K562 (cell line): ENCODE data around the gene ZBTB16. TPM values are rescaled to one million over a fixed set of nuclear protein-coding genes. Genes with fewer than 3 reads are reported as not detected.

Experiments used
- ATAC-seq: fragments of 200-7000 bp; cut with Tn5 transposase; 3 replicates; pipeline ENCODE4 v1.9.1; 2020; ENCODE audit warnings: moderate library complexity
- BruUV-seq: library from RNA; stranded (reverse); fragments of 400-500 nt; replicated peaks from 2 replicates; lab custom pipeline; 2021; lab: Mats Ljungman, UMichigan
- CTCF ChIA-PET: fragments of 300-600 bp; formaldehyde crosslinking; extraction: SDS; loops from one replicate; lab custom pipeline; 2021; ENCODE audit warnings: low intra/inter-chr PET ratio; lab: Yijun Ruan, JAX
- POLR2A ChIA-PET: fragments of 300-600, 350-650 bp; sonication (Branson Sonifier 250); formaldehyde crosslinking; extraction: SDS; loops from one replicate; lab custom pipeline; 2021; ENCODE audit warnings: antibody characterized with exemption, inconsistent platforms; lab: Yijun Ruan, JAX
- DNase-seq, 4 experiments: peaks; one replicate each; pipeline versions ENCODE4 v3.0.0 to v3.0.0-alpha.2; 2011 to 2018; ENCODE audit warnings: low spot score in 3 of 4, mixed read lengths in 3 of 4; ENCODE audit errors: extremely low read depth in 1 of 4
- FAIRE-seq: peaks from 2 replicates; lab custom pipeline; 2011; peaks lifted over from hg19 to GRCh38; lab: Jason Lieb, UNC
- H2AFZ ChIP-seq: 2 replicates; pipeline ENCODE4 v1.6.0; 2011; ENCODE audit warnings: low read depth, low read length, control low read depth, inconsistent platforms
- H3K27ac ChIP-seq: fragments of 200-600 bp; 3 replicates; pipeline ENCODE4 v1.8.0; 2011; ENCODE audit warnings: low read depth, mild to moderate bottlenecking, control low read depth, inconsistent platforms, low read length, moderate library complexity, mixed read lengths; ENCODE audit errors: extremely low read depth
- H3K27me3 ChIP-seq, 2 experiments: fragments of 300-600 bp in 1 of 2; 2 replicates in 1 of 2; 3 replicates in 1 of 2; pipeline versions ENCODE4 v1.6.0 to v1.8.0; 2011; ENCODE audit warnings: inconsistent platforms in 2 of 2, low read length in 2 of 2, mild to moderate bottlenecking in 1 of 2, mixed read lengths in 1 of 2, moderate library complexity in 1 of 2; ENCODE audit not compliant: control insufficient read depth in 2 of 2, insufficient read depth in 2 of 2
- H3K36me3 ChIP-seq: fragments of 300-600 bp; 3 replicates; pipeline ENCODE4 v1.8.0; 2011; ENCODE audit warnings: mild to moderate bottlenecking, low read length, inconsistent platforms; ENCODE audit not compliant: control insufficient read depth, insufficient read depth
- H3K4me1 ChIP-seq, 2 experiments: fragments of 200-600 bp in 1 of 2; replicated peaks in 1 of 2; 2 replicates in 1 of 2; 3 replicates in 1 of 2; pipeline versions ENCODE4 v1.5.1 to v1.8.0; 2011; ENCODE audit warnings: inconsistent platforms in 2 of 2, low read length in 2 of 2, mild to moderate bottlenecking in 1 of 2, mixed read lengths in 1 of 2, moderate library complexity in 1 of 2; ENCODE audit not compliant: control insufficient read depth in 2 of 2, insufficient read depth in 2 of 2
- H3K4me2 ChIP-seq: 2 replicates; pipeline ENCODE4 v1.6.1; 2011; ENCODE audit warnings: low read length, control low read depth, inconsistent platforms, mixed read lengths; ENCODE audit not compliant: insufficient read depth
- H3K4me3 ChIP-seq: fragments of 200-600 bp; sonication (generic), shearing (Covaris generic); 2 replicates; pipeline ENCODE4 v1.5.1; 2016; ENCODE audit warnings: control low read depth, inconsistent platforms
- H3K79me2 ChIP-seq: fragments of 200-600 bp; 3 replicates; pipeline ENCODE4 v1.8.0; 2011; ENCODE audit warnings: low read length, inconsistent platforms; ENCODE audit not compliant: control insufficient read depth, insufficient read depth
- H3K9ac ChIP-seq, 2 experiments: 2 replicates each; pipeline versions ENCODE4 v1.6.0 to v1.6.1; 2011; ENCODE audit warnings: low read depth in 2 of 2, low read length in 2 of 2, control low read depth in 1 of 2, inconsistent platforms in 1 of 2, mild to moderate bottlenecking in 1 of 2, mixed read lengths in 1 of 2; ENCODE audit not compliant: insufficient read depth in 1 of 2
- H3K9me1 ChIP-seq: one replicate; pipeline ENCODE4 v1.6.0; 2011; ENCODE audit warnings: inconsistent platforms, mild to moderate bottlenecking, low read length, moderate library complexity; ENCODE audit not compliant: control insufficient read depth, insufficient read depth
- H3K9me3 ChIP-seq: replicated peaks from 2 replicates; pipeline ENCODE4 v1.5.1; 2011; ENCODE audit warnings: low read depth, low read length, inconsistent platforms; ENCODE audit not compliant: control insufficient read depth, insufficient read depth
- H4K20me1 ChIP-seq: replicated peaks from 2 replicates; pipeline ENCODE4 v1.6.1; 2011; ENCODE audit warnings: low read length, inconsistent platforms, mixed read lengths; ENCODE audit not compliant: control insufficient read depth, insufficient read depth
- ARID4B ChIP-seq: sonication (generic); formaldehyde crosslinking; IDR thresholded peaks from 2 replicates; pipeline ENCODE4 v1.8.0; 2022; ENCODE audit warnings: mild to moderate bottlenecking, missing genetic modification reagents
- CREM ChIP-seq: IDR thresholded peaks from 2 replicates; pipeline ENCODE4 v1.6.1; 2014; ENCODE audit warnings: antibody characterized with exemption, low read depth
- CTCF ChIP-seq, 3 experiments: IDR thresholded peaks in 2 of 3; conservative IDR thresholded peaks in 1 of 3; 2 replicates each; pipeline ENCODE4 v1.5.1; 2011 to 2012; ENCODE audit warnings: low read length in 3 of 3, mild to moderate bottlenecking in 3 of 3, control low read depth in 2 of 3, improper control_type of control experiment in 1 of 3, inconsistent platforms in 1 of 3, low read depth in 1 of 3, mixed read lengths in 1 of 3, moderate library complexity in 1 of 3; ENCODE audit not compliant: insufficient read depth in 2 of 3
- FOXA3 ChIP-seq, 2 experiments: fragments of 450-650 bp in 1 of 2; sonication (generic) in 1 of 2; formaldehyde crosslinking; IDR thresholded peaks in 1 of 2; conservative IDR thresholded peaks in 1 of 2; 2 replicates each; pipeline versions ENCODE4 v1.4.0 to v1.8.0; 2020 to 2022; ENCODE audit warnings: mild to moderate bottlenecking in 2 of 2, missing genetic modification reagents in 1 of 2
- PCBP1 ChIP-seq: fragments of 200-400 bp; formaldehyde crosslinking; IDR thresholded peaks from 2 replicates; pipeline ENCODE4 v1.6.1; 2018; ENCODE audit warnings: mild to moderate bottlenecking, low read depth, low read length; ENCODE audit not compliant: poor library complexity, severe bottlenecking
- RAD21 ChIP-seq, 2 experiments: fragments of 250-450 bp in 1 of 2; fragments of 450-650 bp in 1 of 2; sonication (Bioruptor Pico) in 1 of 2; formaldehyde crosslinking in 1 of 2; IDR thresholded peaks in 1 of 2; conservative IDR thresholded peaks in 1 of 2; 2 replicates each; pipeline versions ENCODE4 v1.4.0 to v1.8.0; 2020 to 2022; ENCODE audit warnings: mild to moderate bottlenecking in 2 of 2, moderate library complexity in 1 of 2
- ZFP1 ChIP-seq: fragments of 450-650 bp; formaldehyde crosslinking; IDR thresholded peaks from 2 replicates; pipeline ENCODE4 v1.4.0; 2020; ENCODE audit warnings: mild to moderate bottlenecking, mixed read lengths
- ZNF778 ChIP-seq: fragments of 450-650 bp; formaldehyde crosslinking; IDR thresholded peaks from 2 replicates; pipeline ENCODE4 v1.4.0; 2020; ENCODE audit warnings: mild to moderate bottlenecking, moderate library complexity
- WGBS: fragments of 100-300 bp; shearing (Covaris generic); methylation state at CpG from one replicate; pipeline ENCODE4 v1.1.6; 2016; ENCODE audit warnings: low coverage, mixed read lengths; ENCODE audit not compliant: insufficient coverage; ENCODE audit errors: missing lambda C conversion rate; 5-methylcytosine and 5-hydroxymethylcytosine counted together
- in situ Hi-C: fragments of 300-500 bp; cut with MboI; formaldehyde crosslinking; loops from 4 replicates; pipeline ENCODE4 v1.15.0; 2018; ENCODE audit warnings: inconsistent platforms, mixed read lengths
- intact Hi-C: fragments of 100-400 bp; cut with micrococcal nuclease; formaldehyde crosslinking; loops from 2 replicates; pipeline ENCODE4 v1.14.2; 2022
- polyA plus RNA-seq, 8 experiments: library from polyadenylated mRNA; depleted of rRNA in 4 of 8; stranded (reverse) in 5 of 8; unstranded in 3 of 8; fragments of >200 nt; fragmentation: Nextera tagmentation in 2 of 8; fragmentation: Illumina TruSeq in 1 of 8; extraction: Ambion mirVana in 2 of 8; extraction: Trizol in 1 of 8; gene quantifications; 2 replicates each; pipeline versions ENCODE4 v1.2.1 to v1.2.3, GENCODE V29; 2011 to 2014; ENCODE audit warnings: inconsistent platforms in 1 of 8, missing spikeins in 1 of 8
- total RNA-seq, 7 experiments: library from RNA; depleted of rRNA in 6 of 7; stranded (reverse); fragments of >200 nt in 6 of 7; fragmentation: Illumina TruSeq in 2 of 7; extraction: Trizol in 2 of 7; gene quantifications; 2 replicates each; pipeline versions ENCODE4 v1.2.1 to v1.2.3, GENCODE V29; 2011 to 2021; ENCODE audit warnings: low replicate concordance in 1 of 7

Gene ZBTB16
- total and polyA plus RNA-seq, 9 of the 15 experiments (the other 6 are each of a cell fraction or from before 2014, with no cell fraction given): 0.06 to 0.40 (median 0.24) TPM; not detected in 4

- no peaks in the 10 kb centered on the region for H3K27me3 ChIP-seq
- no peaks in the 10 kb centered on the region for H3K36me3 ChIP-seq
- H2AFZ ChIP-seq: no peak overlapping the region
- WGBS: 85% methylated on average over 5 of the region's 5 CpGs
- H3K9me3 ChIP-seq: no peaks in the 10 kb centered on the region; the same call in none of the 2 replicates
- H3K4me1 ChIP-seq: peaks cover 2 to 5% of the 10 kb centered on the region in 2 experiments; a peak in 3 of 5 replicates
- H3K4me3 ChIP-seq: no peak overlapping the region
- DNase-seq (peak in 2 of 4 experiments; percentile 21 to 46), FAIRE-seq (peak; percentile 56), ATAC-seq (peak; percentile 70)
- H3K9me1 ChIP-seq: no peaks in the 10 kb centered on the region
- no peak overlapping the region for H3K27ac ChIP-seq
- no TSS peak for BruUV-seq
- in situ Hi-C loops: no loop called here
- H3K9ac ChIP-seq: no peak overlapping the region
- no peak overlapping the region for H3K4me2 ChIP-seq
- no peaks in the 10 kb centered on the region for H4K20me1 ChIP-seq
- intact Hi-C loops: loop anchor here (2.0 to 10.0 kb wide), 4 partner anchors 49 to 201 kb away; no protein-coding TSS in a partner anchor
- H3K79me2 ChIP-seq: no peaks in the 10 kb centered on the region
- POLR2A ChIA-PET: interaction anchor here (1.2 kb wide), 1 partner anchor 195 kb away, joined by 3 read pairs; no protein-coding TSS in a partner anchor
- CTCF ChIA-PET: no interaction called here
- TF ChIP-seq PCBP1: no peak
- TF ChIP-seq CREM: no peak
- no peak for TF ChIP-seq ZNF778
- TF ChIP-seq FOXA3 (CRISPR knock-in tag; conservative IDR thresholded peaks at IDR 0.05 in 1 of 2, IDR thresholded peaks at IDR 0.05 in 1 of 2): no peak
- peak; percentile 22 to 43 (median 27); a peak in 3 of 6 replicates for TF ChIP-seq CTCF (IDR thresholded peaks at IDR 0.05 in 2 of 3, conservative IDR thresholded peaks at IDR 0.05 in 1 of 3; ENCODE audit: insufficient read depth in 2 of 3, low read depth in 1 of 3, low read length in 3 of 3)
- TF ChIP-seq ARID4B (CRISPR knock-in tag): no peak
- TF ChIP-seq RAD21 (CRISPR knock-in tag; conservative IDR thresholded peaks at IDR 0.05 in 1 of 2, IDR thresholded peaks at IDR 0.05 in 1 of 2): peak; percentile 41 to 45; a peak in 3 of 4 replicates
- no peak for TF ChIP-seq ZFP1
These were observed 136.6 kb downstream of the ZBTB16 start for GRCh38 chr11:114195981-114196731.
